ENCODE data around the gene SLC7A14. TPM values are rescaled to one million over a fixed set of nuclear protein-coding genes. Genes with fewer than 3 reads are reported as not detected.
A peak's percentile ranks its signal among the peaks of the same experiment; 100 is the strongest.

SLC7A14 gene
- total and polyA plus RNA-seq, 8 donors = 0.27 to 0.82 (median 0.44) TPM; not detected in 2

- ATAC-seq (peak; percentile 66), DNase-seq (peak in 2 of 4 donors; percentile 46 to 79)
- Histone ChIP-seq H3K27me3 (peaks cover 13 to 46% of the 10 kb centered on the region in 2 donors), H3K4me3 (peak overlapping the region; percentile 19 to 37), H3K36me3 (no peaks in the 10 kb centered on the region), H3K27ac (peak overlapping the region in 1 of 2 donors; percentile 71), H3K4me1 (peaks cover 10 to 21% of the 10 kb centered on the region in 2 donors), H3K9me3 (no peaks in the 10 kb centered on the region)
- no peak for TF ChIP-seq CTCF (IDR thresholded peaks at IDR 0.05)
- intact Hi-C loops (cut with DNase I) = no loop called here
These were observed 166.3 kb downstream of the SLC7A14 start for GRCh38 chr3:170419557-170420087.

- H3K27ac ChIP-seq = peak within 1 kb of the TSS in 1 of 2 donors; percentile 71
- H3K4me3 ChIP-seq = peak within 1 kb of the TSS; percentile 19 to 37
- no peaks in the 10 kb centered on the region for H3K36me3 ChIP-seq
- TF ChIP-seq CTCF (IDR thresholded peaks at IDR 0.05) = no peak
- intact Hi-C loops (cut with DNase I) = no loop called here
- ATAC-seq = peak; percentile 67
- peaks cover 10 to 21% of the 10 kb centered on the region in 2 donors for H3K4me1 ChIP-seq
- peaks cover 13 to 46% of the 10 kb centered on the region in 2 donors for H3K27me3 ChIP-seq
- no peaks in the 10 kb centered on the region for H3K9me3 ChIP-seq
- DNase-seq = peak in 2 of 4 donors; percentile 62 to 77
These were observed 167.2 kb downstream of the SLC7A14 start, which contains the start of gene CLDN11 for GRCh38 chr3:170418422-170419398. Gene CLDN11 (plus strand): TSS chr3:170418868. CDS start chr3:170419067, 199 bp downstream.

GRCh38 chr3:170417090-170417489 is 168.8 kb downstream of the SLC7A14 start:
- peaks cover 13 to 46% of the 10 kb centered on the region in 2 donors for H3K27me3 ChIP-seq
- H3K4me1 ChIP-seq = peaks cover 10 to 21% of the 10 kb centered on the region in 2 donors
- no peak overlapping the region for H3K27ac ChIP-seq
- no peaks in the 10 kb centered on the region for H3K36me3 ChIP-seq
- no peak overlapping the region for H3K4me3 ChIP-seq
- ATAC-seq (no peak), DNase-seq (no peak)
- intact Hi-C loops (cut with DNase I) = no loop called here
- TF ChIP-seq CTCF (IDR thresholded peaks at IDR 0.05) = no peak
- no peaks in the 10 kb centered on the region for H3K9me3 ChIP-seq

- intact Hi-C loops (cut with DNase I) = loop anchor here in 1 of 2 donors (5.0 kb wide), 1 partner anchor 102 kb away; no protein-coding TSS in a partner anchor
- Histone ChIP-seq H3K36me3 (no peaks in the 10 kb centered on the region), H3K27ac (no peak overlapping the region), H3K9me3 (no peaks in the 10 kb centered on the region), H3K4me1 (peaks cover 6 to 11% of the 10 kb centered on the region in 2 donors), H3K4me3 (no peak overlapping the region), H3K27me3 (peaks cover 5 to 24% of the 10 kb centered on the region in 2 donors)
- TF ChIP-seq CTCF (IDR thresholded peaks at IDR 0.05) = peak; percentile 72 to 89
- peak; percentile 82 for ATAC-seq
- DNase-seq = peak in 2 of 4 donors; percentile 68 to 77
These were observed 171.6 kb downstream of the SLC7A14 start for GRCh38 chr3:170414202-170414663.

All from left lung (tissue), 10 donors.